WTC11 (cell line): ENCODE measurements around the gene TTLL11. TPM values are rescaled to one million over a fixed set of nuclear protein-coding genes. Genes with fewer than 3 reads are reported as not detected.

Source experiments
- ATAC-seq: fragments of 200-7000 bp; cut with Tn5 transposase; 2 replicates; pipeline ENCODE4 v1.10.0; 2021; ENCODE audit warnings: mild to moderate bottlenecking, moderate library complexity
- CTCF ChIA-PET: fragments of 300-600 bp; sonication (Branson Sonifier 250); formaldehyde crosslinking; loops from one replicate; lab custom pipeline; 2021; ENCODE audit warnings: antibody characterized with exemption; lab: Charles Lee
- POLR2A ChIA-PET: fragments of 350-600 bp; sonication (Branson Sonifier 250); formaldehyde crosslinking; loops from one replicate; lab custom pipeline; 2021; ENCODE audit warnings: antibody characterized with exemption; lab: Charles Lee
- DNase-seq: peaks from one replicate; pipeline ENCODE4 v3.0.0; 2021; ENCODE audit warnings: low spot score
- H3K27ac Mint-ChIP-seq: 2 replicates; pipeline ENCODE4 v1.8.0; 2021; ENCODE audit warnings: mixed read lengths
- H3K27me3 Mint-ChIP-seq: 2 replicates; pipeline ENCODE4 v1.8.0; 2021; ENCODE audit warnings: low read depth, mild to moderate bottlenecking, moderate library complexity, mixed read lengths
- H3K36me3 Mint-ChIP-seq: 2 replicates; pipeline ENCODE4 v1.8.0; 2021; ENCODE audit warnings: mixed read lengths
- H3K4me1 Mint-ChIP-seq: 2 replicates; pipeline ENCODE4 v1.8.0; 2022; ENCODE audit warnings: mixed read lengths
- H3K4me3 Mint-ChIP-seq: 2 replicates; pipeline ENCODE4 v1.8.0; 2021; ENCODE audit warnings: mild to moderate bottlenecking, moderate library complexity, mixed read lengths
- H3K9me3 Mint-ChIP-seq: 2 replicates; pipeline ENCODE4 v1.8.0; 2021; ENCODE audit warnings: mixed read lengths
- FOXP1 ChIP-seq: sonication (generic); formaldehyde crosslinking; IDR thresholded peaks from 2 replicates; pipeline ENCODE4 v1.8.0; 2022; ENCODE audit warnings: missing genetic modification reagents, mild to moderate bottlenecking, moderate library complexity, borderline replicate concordance
- GRHL2 ChIP-seq: fragments of 250-450 bp; sonication (Bioruptor Pico); IDR thresholded peaks from 2 replicates; pipeline ENCODE4 v1.8.0; 2022; ENCODE audit warnings: mild to moderate bottlenecking, moderate library complexity; ENCODE audit not compliant: insufficient replicate concordance, severe bottlenecking
- IRF2 ChIP-seq: sonication (generic); formaldehyde crosslinking; IDR thresholded peaks from 2 replicates; pipeline ENCODE4 v1.8.0; 2022; ENCODE audit warnings: low read depth, missing genetic modification reagents, borderline replicate concordance
- JUN ChIP-seq: sonication (generic); formaldehyde crosslinking; IDR thresholded peaks from 2 replicates; pipeline ENCODE4 v1.8.0; 2023; ENCODE audit warnings: mild to moderate bottlenecking, missing genetic modification reagents
- KAT7 ChIP-seq: sonication (generic); formaldehyde crosslinking; IDR thresholded peaks from 2 replicates; pipeline ENCODE4 v1.8.1; 2023; ENCODE audit warnings: missing genetic modification reagents, mild to moderate bottlenecking, borderline replicate concordance
- NFATC4 ChIP-seq: fragments of 250-450 bp; sonication (Bioruptor Pico); IDR thresholded peaks from 2 replicates; pipeline ENCODE4 v1.9.0; 2021; ENCODE audit warnings: mild to moderate bottlenecking
- TCF7 ChIP-seq: sonication (generic); formaldehyde crosslinking; IDR thresholded peaks from 2 replicates; pipeline ENCODE4 v1.8.0; 2022; ENCODE audit warnings: mild to moderate bottlenecking, low read depth, missing genetic modification reagents, moderate library complexity
- TEAD4 ChIP-seq: sonication (generic); formaldehyde crosslinking; IDR thresholded peaks from 2 replicates; pipeline ENCODE4 v1.8.0; 2022; ENCODE audit warnings: mild to moderate bottlenecking, missing genetic modification reagents
- microRNA-seq: library from miRNA; unstranded; fragments of <30 nt; microRNA quantifications from one replicate; pipeline ENCODE4 v1.2.0, GENCODE V29; 2022; ENCODE audit warnings: borderline number of aligned reads
- total RNA-seq: library from RNA; stranded (reverse); gene quantifications from 3 replicates; pipeline ENCODE4 v1.2.3, GENCODE V29; 2021
- TF ChIP-seq, protein P1 (sequence below): sonication (generic); formaldehyde crosslinking; IDR thresholded peaks from 2 replicates; pipeline ENCODE4 v1.8.1; 2022; ENCODE audit warnings: missing genetic modification reagents, borderline replicate concordance
- TF ChIP-seq, protein P2 (sequence below): fragments of 250-450 bp; sonication (Bioruptor Pico); IDR thresholded peaks from 2 replicates; pipeline ENCODE4 v1.8.0; 2021; ENCODE audit warnings: mild to moderate bottlenecking

The TTLL11 gene
- total RNA-seq, 1 experiment from 2014 or later, result 1.1 TPM

DNA sequence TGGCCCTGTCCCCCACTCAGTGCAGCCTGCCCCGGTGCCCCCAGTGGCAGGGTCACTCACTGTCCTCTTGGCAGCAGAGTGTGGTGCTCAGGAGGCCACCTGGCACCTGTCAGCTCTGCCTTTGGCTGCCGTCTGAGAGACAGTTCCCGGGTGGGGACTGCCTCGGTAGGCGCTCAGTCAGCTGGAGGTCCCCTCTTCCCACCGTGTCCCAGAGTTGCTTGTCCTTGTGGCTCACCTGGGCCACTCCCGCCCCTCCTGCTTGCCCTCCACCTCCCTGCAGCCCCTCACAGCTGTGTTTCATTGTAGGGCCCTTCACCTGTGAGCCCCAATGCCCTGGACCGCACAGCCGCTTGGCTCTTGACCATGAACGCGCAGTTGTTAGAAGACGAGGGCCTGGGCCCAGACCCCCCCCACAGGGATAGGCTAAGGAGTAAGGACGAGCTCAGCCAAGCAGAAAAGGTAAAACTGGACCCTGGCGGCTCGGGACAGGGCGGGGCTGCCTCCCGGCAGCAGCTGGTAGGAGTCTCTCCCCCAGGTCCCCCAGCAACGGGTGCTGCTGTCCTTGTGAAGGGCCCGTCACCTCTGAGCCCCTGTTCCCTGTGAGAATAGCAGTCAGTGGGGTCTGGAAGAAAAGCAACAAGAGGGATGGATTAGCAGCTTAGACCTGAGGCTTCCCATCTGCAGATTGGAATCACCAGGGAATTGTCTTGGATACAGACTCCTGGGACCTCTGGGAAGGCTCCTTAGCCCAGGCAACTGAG is 319.0 kb downstream of the TTLL11 start:
- ATAC-seq, result no peak; the same call in 1 of the 2 replicates
- POLR2A ChIA-PET, result no interaction called here
- Mint-ChIP-seq H3K27me3 (no peaks in the 10 kb centered on the region), H3K9me3 (no peaks in the 10 kb centered on the region), H3K27ac (no peak overlapping the region), H3K4me1 (no peaks in the 10 kb centered on the region), H3K4me3 (no peak overlapping the region), H3K36me3 (peaks cover 33% of the 10 kb centered on the region)
- CTCF ChIA-PET, result interaction anchor here (1.4 kb wide), 2 partner anchors 87 to 157 kb away, joined by 4 to 5 read pairs; no protein-coding TSS in a partner anchor
- TF ChIP-seq, protein P1, sequence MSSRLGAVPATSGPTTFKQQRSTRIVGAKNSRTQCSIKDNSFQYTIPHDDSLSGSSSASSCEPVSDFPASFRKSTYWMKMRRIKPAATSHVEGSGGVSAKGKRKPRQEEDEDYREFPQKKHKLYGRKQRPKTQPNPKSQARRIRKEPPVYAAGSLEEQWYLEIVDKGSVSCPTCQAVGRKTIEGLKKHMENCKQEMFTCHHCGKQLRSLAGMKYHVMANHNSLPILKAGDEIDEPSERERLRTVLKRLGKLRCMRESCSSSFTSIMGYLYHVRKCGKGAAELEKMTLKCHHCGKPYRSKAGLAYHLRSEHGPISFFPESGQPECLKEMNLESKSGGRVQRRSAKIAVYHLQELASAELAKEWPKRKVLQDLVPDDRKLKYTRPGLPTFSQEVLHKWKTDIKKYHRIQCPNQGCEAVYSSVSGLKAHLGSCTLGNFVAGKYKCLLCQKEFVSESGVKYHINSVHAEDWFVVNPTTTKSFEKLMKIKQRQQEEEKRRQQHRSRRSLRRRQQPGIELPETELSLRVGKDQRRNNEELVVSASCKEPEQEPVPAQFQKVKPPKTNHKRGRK (CRISPR knock-in tag), result no peak
- TF ChIP-seq TEAD4 (CRISPR knock-in tag) (no peak), TCF7 (CRISPR knock-in tag) (no peak), JUN (no peak), NFATC4 (CRISPR knock-in tag) (no peak), IRF2 (CRISPR knock-in tag) (no peak)
- DNase-seq, result no peak

DNA sequence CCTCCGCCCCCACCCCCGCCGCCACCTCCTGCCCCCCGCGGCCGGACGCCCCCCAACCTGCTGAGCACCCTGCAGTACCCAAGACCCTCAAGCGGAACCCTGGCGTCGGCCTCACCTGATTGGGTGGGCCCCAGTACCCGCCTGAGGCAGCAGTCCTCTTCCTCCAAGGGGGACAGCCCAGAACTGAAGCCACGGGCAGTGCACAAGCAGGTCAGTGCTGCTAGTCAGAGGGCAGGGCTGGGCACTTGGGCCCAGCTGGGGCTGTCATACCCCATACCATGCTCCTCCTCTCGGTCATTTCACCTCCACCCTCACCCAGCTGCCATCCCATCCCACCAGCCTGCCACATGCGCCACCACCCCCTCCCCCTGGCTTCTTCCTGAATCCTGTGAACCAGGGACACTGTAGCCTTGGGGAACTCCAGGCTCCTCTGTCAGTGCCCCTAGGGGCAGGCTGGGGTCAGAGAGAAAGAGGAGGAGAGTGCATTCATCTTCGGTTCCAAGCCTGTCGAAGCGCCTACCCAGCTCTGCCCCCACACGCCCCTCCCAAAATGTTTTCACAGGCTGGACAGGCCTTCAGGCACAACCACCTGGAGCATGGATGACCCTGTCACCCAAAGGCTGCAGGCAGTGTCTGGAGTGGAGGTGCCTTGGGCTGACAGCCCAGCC is 319.7 kb downstream of the TTLL11 start:
- CTCF ChIA-PET, result interaction anchor here (1.4 kb wide), 1 partner anchor 86 kb away, joined by 4 read pairs; no protein-coding TSS in a partner anchor
- H3K36me3 Mint-ChIP-seq, result peaks cover 31% of the 10 kb centered on the region
- H3K27me3 Mint-ChIP-seq, result no peaks in the 10 kb centered on the region
- no peak for DNase-seq
- POLR2A ChIA-PET, result no interaction called here
- H3K4me1 Mint-ChIP-seq, result no peaks in the 10 kb centered on the region
- no peak overlapping the region for H3K4me3 Mint-ChIP-seq
- ATAC-seq, result no peak
- no peak overlapping the region for H3K27ac Mint-ChIP-seq
- no peaks in the 10 kb centered on the region for H3K9me3 Mint-ChIP-seq
- TF ChIP-seq KAT7 (CRISPR knock-in tag), result no peak
- TF ChIP-seq TEAD4 (CRISPR knock-in tag), result no peak
- no peak for TF ChIP-seq GRHL2 (CRISPR knock-in tag)

DNA sequence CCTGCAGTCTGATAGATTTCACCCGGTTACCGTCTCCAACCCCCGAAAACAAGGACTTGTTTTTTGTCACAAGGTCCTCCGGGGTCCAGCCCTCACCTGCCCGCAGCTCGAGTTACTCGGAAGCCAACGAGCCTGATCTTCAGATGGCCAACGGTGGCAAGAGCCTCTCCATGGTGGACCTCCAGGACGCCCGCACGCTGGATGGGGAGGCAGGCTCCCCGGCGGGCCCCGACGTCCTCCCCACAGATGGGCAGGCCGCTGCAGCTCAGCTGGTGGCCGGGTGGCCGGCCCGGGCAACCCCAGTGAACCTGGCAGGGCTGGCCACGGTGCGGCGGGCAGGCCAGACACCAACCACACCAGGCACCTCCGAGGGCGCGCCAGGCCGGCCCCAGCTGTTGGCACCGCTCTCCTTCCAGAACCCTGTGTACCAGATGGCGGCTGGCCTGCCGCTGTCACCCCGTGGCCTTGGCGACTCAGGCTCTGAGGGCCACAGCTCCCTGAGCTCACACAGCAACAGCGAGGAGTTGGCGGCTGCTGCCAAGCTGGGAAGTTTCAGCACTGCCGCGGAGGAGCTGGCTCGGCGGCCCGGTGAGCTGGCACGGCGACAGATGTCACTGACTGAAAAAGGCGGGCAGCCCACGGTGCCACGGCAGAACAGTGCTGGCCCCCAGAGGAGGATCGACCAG is 320.4 kb downstream of the TTLL11 start:
- Mint-ChIP-seq H3K9me3 (no peaks in the 10 kb centered on the region), H3K4me1 (no peaks in the 10 kb centered on the region), H3K27ac (no peak overlapping the region), H3K4me3 (no peak overlapping the region), H3K36me3 (peaks cover 30% of the 10 kb centered on the region), H3K27me3 (no peaks in the 10 kb centered on the region)
- TF ChIP-seq, protein P2, sequence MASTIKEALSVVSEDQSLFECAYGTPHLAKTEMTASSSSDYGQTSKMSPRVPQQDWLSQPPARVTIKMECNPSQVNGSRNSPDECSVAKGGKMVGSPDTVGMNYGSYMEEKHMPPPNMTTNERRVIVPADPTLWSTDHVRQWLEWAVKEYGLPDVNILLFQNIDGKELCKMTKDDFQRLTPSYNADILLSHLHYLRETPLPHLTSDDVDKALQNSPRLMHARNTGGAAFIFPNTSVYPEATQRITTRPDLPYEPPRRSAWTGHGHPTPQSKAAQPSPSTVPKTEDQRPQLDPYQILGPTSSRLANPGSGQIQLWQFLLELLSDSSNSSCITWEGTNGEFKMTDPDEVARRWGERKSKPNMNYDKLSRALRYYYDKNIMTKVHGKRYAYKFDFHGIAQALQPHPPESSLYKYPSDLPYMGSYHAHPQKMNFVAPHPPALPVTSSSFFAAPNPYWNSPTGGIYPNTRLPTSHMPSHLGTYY (CRISPR knock-in tag), result no peak
- no peak for TF ChIP-seq FOXP1 (CRISPR knock-in tag)
- ATAC-seq (no peak), DNase-seq (no peak)
- POLR2A ChIA-PET, result no interaction called here
- CTCF ChIA-PET, result no interaction called here

Small RNA genes within 50 kb of the gene (microRNA-seq; reads per million reads assigned to microRNA genes)
- not detected for gene MIR4478

Other genes with a start within 250 kb of the TTLL11 start
- gene NDUFA8, start 66.5 kb upstream of the TTLL11 start, total RNA-seq, result 70.7 to 71.8 TPM (median 71.2 TPM) in 3 replicates
- not detected in 3 replicates for gene MORN5, start 66.6 kb upstream of the TTLL11 start, total RNA-seq
- 0.71 to 1.5 TPM (median 1.5 TPM) in 3 replicates for gene LHX6, start 135.6 kb upstream of the TTLL11 start, total RNA-seq
- gene RBM18, start 171.5 kb upstream of the TTLL11 start, total RNA-seq, result 11.4 to 14.3 TPM (median 13.1 TPM) in 3 replicates
- 36.1 to 42.3 TPM (median 38.8 TPM) in 3 replicates for gene MRRF, start 171.6 kb upstream of the TTLL11 start, total RNA-seq